NB4 (cell line): ENCODE results near the gene PPP2R2D.
A peak's percentile ranks its signal among the peaks of the same experiment; 100 is the strongest.

ENCODE experiments used
- CTCF ChIP-seq: IDR thresholded peaks from one replicate; pipeline ENCODE4 v1.5.1; 2012; ENCODE audit warnings: low read depth, low read length
- MAX ChIP-seq: IDR thresholded peaks from 2 replicates; pipeline ENCODE4 v1.6.1; 2011; ENCODE audit warnings: low read depth, low read length
- POLR2A ChIP-seq: IDR thresholded peaks from 2 replicates; pipeline ENCODE4 v1.6.1; 2011; ENCODE audit warnings: mild to moderate bottlenecking; ENCODE audit not compliant: insufficient read length; ENCODE audit errors: extremely low read depth

- no peak for TF ChIP-seq CTCF
- 0 out of 2 replicates have a peak, but pooled peaks have one; percentile 10 for TF ChIP-seq MAX
- TF ChIP-seq POLR2A: no peak
Observed at GRCh38 chr10:131890276-131891195, 10.3 kb upstream of the PPP2R2D start.
